Lower leg skin (tissue), 3 donors: ENCODE data around the gene KCNN3.

ENCODE experiments used
- CTCF ChIP-seq, 3 donors: fragments of 450-650 bp; IDR thresholded peaks; one replicate each; pipeline ENCODE4 v1.5.1; 2016; ENCODE audit warnings: antibody characterized with exemption in 3 of 3, mild to moderate bottlenecking in 3 of 3, moderate library complexity in 2 of 3
- POLR2A ChIP-seq, 2 donors: fragments of 450-650 bp; IDR thresholded peaks; one replicate each; pipeline ENCODE4 v1.6.1; 2016 to 2017; ENCODE audit warnings: antibody characterized with exemption in 2 of 2, mild to moderate bottlenecking in 1 of 2, moderate library complexity in 1 of 2

- TF ChIP-seq CTCF (IDR thresholded peaks at IDR 0.05) (no peak), POLR2A (IDR thresholded peaks at IDR 0.05) (no peak)
Measured at GRCh38 chr1:154835531-154836324, 34.4 kb downstream of the KCNN3 start.
